ENCODE measurements around the gene ARRDC3.
"Not testable (repeated sequence)": the region's sequence is repeated elsewhere in the genome, so short reads cannot be mapped to it uniquely, and the experiment has no call there.

Gene ARRDC3

GRCh38 chr5:91403438-91403837 is 20.3 kb upstream of the ARRDC3 start:
- Mint-ChIP-seq H3K36me3 (ENCODE audit: low read depth) (no peaks in the 10 kb centered on the region), H3K9me3 (no peaks in the 10 kb centered on the region), H3K27ac (no peak overlapping the region), H3K27me3 (ENCODE audit: low read depth) (no peaks in the 10 kb centered on the region), H3K4me3 (no peak overlapping the region), H3K4me1 (ENCODE audit: low read depth) (no peaks in the 10 kb centered on the region)
- no peak for DNase-seq (ENCODE audit: low spot score)

- Mint-ChIP-seq H3K4me3 (no peak overlapping the region), H3K4me1 (ENCODE audit: low read depth) (peaks cover 7% of the 10 kb centered on the region)
- no peak for DNase-seq (ENCODE audit: low spot score)
Measured at GRCh38 chr5:91401175-91401574, 18.1 kb upstream of the ARRDC3 start.

GRCh38 chr5:91397791-91398190 is 14.7 kb upstream of the ARRDC3 start:
- DNase-seq (ENCODE audit: low spot score), result no peak
- H3K4me1 Mint-ChIP-seq (ENCODE audit: low read depth), result peaks cover 7% of the 10 kb centered on the region
- no peaks in the 10 kb centered on the region for H3K9me3 Mint-ChIP-seq
- H3K27me3 Mint-ChIP-seq (ENCODE audit: low read depth), result no peaks in the 10 kb centered on the region
- H3K4me3 Mint-ChIP-seq, result peak overlapping the region; percentile 34
- no peaks in the 10 kb centered on the region for H3K36me3 Mint-ChIP-seq (ENCODE audit: low read depth)
- no peak overlapping the region for H3K27ac Mint-ChIP-seq

More at GRCh38 chr5:91401175-91401574, 18.1 kb upstream of the ARRDC3 start:
- Mint-ChIP-seq H3K36me3 (ENCODE audit: low read depth) (no peaks in the 10 kb centered on the region), H3K9me3 (no peaks in the 10 kb centered on the region), H3K27me3 (ENCODE audit: low read depth) (no peaks in the 10 kb centered on the region), H3K27ac (no peak overlapping the region)

- H3K27ac Mint-ChIP-seq, result no peak overlapping the region
- H3K27me3 Mint-ChIP-seq (ENCODE audit: low read depth), result no peaks in the 10 kb centered on the region
- H3K36me3 Mint-ChIP-seq (ENCODE audit: low read depth), result no peaks in the 10 kb centered on the region
- no peak overlapping the region for H3K4me3 Mint-ChIP-seq
- no peak for DNase-seq (ENCODE audit: low spot score)
- peaks cover 4% of the 10 kb centered on the region for H3K4me1 Mint-ChIP-seq (ENCODE audit: low read depth)
- peaks cover 5% of the 10 kb centered on the region for H3K9me3 Mint-ChIP-seq
Measured at GRCh38 chr5:91390268-91390667, 7.2 kb upstream of the ARRDC3 start.

GRCh38 chr5:91389555-91389954 is 6.4 kb upstream of the ARRDC3 start:
- H3K4me3 Mint-ChIP-seq; H3K4me1 Mint-ChIP-seq (ENCODE audit: low read depth); H3K27me3 Mint-ChIP-seq (ENCODE audit: low read depth); H3K36me3 Mint-ChIP-seq (ENCODE audit: low read depth); H3K9me3 Mint-ChIP-seq; H3K27ac Mint-ChIP-seq; DNase-seq (ENCODE audit: low spot score): not testable (repeated sequence)

- Mint-ChIP-seq H3K27me3 (ENCODE audit: low read depth) (no peaks in the 10 kb centered on the region), H3K36me3 (ENCODE audit: low read depth) (no peaks in the 10 kb centered on the region), H3K4me3 (no peak overlapping the region), H3K4me1 (ENCODE audit: low read depth) (peaks cover 19% of the 10 kb centered on the region), H3K27ac (no peak overlapping the region), H3K9me3 (peaks cover 5% of the 10 kb centered on the region)
- no peak for DNase-seq (ENCODE audit: low spot score)
Measured at GRCh38 chr5:91388362-91388761, 5.2 kb upstream of the ARRDC3 start.

GRCh38 chr5:91386120-91386519 is 3.0 kb upstream of the ARRDC3 start:
- Mint-ChIP-seq H3K4me3 (no peak overlapping the region), H3K4me1 (ENCODE audit: low read depth) (peaks cover 22% of the 10 kb centered on the region), H3K27ac (no peak overlapping the region), H3K27me3 (ENCODE audit: low read depth) (no peaks in the 10 kb centered on the region), H3K9me3 (peaks cover 5% of the 10 kb centered on the region), H3K36me3 (ENCODE audit: low read depth) (peaks cover 4% of the 10 kb centered on the region)
- DNase-seq (ENCODE audit: low spot score), result no peak

- H3K4me3 Mint-ChIP-seq; H3K27me3 Mint-ChIP-seq (ENCODE audit: low read depth); H3K9me3 Mint-ChIP-seq; DNase-seq (ENCODE audit: low spot score); H3K36me3 Mint-ChIP-seq (ENCODE audit: low read depth); H3K27ac Mint-ChIP-seq: not testable (repeated sequence)
- H3K4me1 Mint-ChIP-seq (ENCODE audit: low read depth), result peaks cover 22% of the 10 kb centered on the region
Measured at GRCh38 chr5:91385596-91385995, 2.5 kb upstream of the ARRDC3 start.

- H3K36me3 Mint-ChIP-seq (ENCODE audit: low read depth), result peaks cover 4% of the 10 kb centered on the region
- DNase-seq (ENCODE audit: low spot score), result peak; percentile 20
- H3K4me3 Mint-ChIP-seq, result peak overlapping the region; percentile 100
- peaks cover 5% of the 10 kb centered on the region for H3K9me3 Mint-ChIP-seq
- peak overlapping the region; percentile 98 for H3K27ac Mint-ChIP-seq
- H3K4me1 Mint-ChIP-seq (ENCODE audit: low read depth), result peaks cover 22% of the 10 kb centered on the region
- H3K27me3 Mint-ChIP-seq (ENCODE audit: low read depth), result no peaks in the 10 kb centered on the region
Measured at GRCh38 chr5:91384671-91385430, 1.7 kb upstream of the ARRDC3 start.

- H3K27ac Mint-ChIP-seq, result peak overlapping the region; percentile 98
- H3K36me3 Mint-ChIP-seq (ENCODE audit: low read depth), result peaks cover 8% of the 10 kb centered on the region
- peak overlapping the region; percentile 100 for H3K4me3 Mint-ChIP-seq
- peaks cover 19% of the 10 kb centered on the region for H3K4me1 Mint-ChIP-seq (ENCODE audit: low read depth)
- peaks cover 5% of the 10 kb centered on the region for H3K9me3 Mint-ChIP-seq
- H3K27me3 Mint-ChIP-seq (ENCODE audit: low read depth), result no peaks in the 10 kb centered on the region
- DNase-seq (ENCODE audit: low spot score), result no peak
Measured at GRCh38 chr5:91383956-91384300, 811 bp upstream of the ARRDC3 start.

- Mint-ChIP-seq H3K4me1 (ENCODE audit: low read depth) (peaks cover 25% of the 10 kb centered on the region), H3K9me3 (no peaks in the 10 kb centered on the region), H3K36me3 (ENCODE audit: low read depth) (peaks cover 15% of the 10 kb centered on the region), H3K27me3 (ENCODE audit: low read depth) (no peaks in the 10 kb centered on the region), H3K4me3 (peak overlapping the region; percentile 100), H3K27ac (peak overlapping the region; percentile 98)
- DNase-seq (ENCODE audit: low spot score), result peak; percentile 32
Measured at GRCh38 chr5:91382530-91383026, 539 bp downstream of the ARRDC3 start.

- H3K4me3 Mint-ChIP-seq, result peak overlapping the region; percentile 100
- no peaks in the 10 kb centered on the region for H3K9me3 Mint-ChIP-seq
- peaks cover 29% of the 10 kb centered on the region for H3K4me1 Mint-ChIP-seq (ENCODE audit: low read depth)
- DNase-seq (ENCODE audit: low spot score), result peak; percentile 73
- H3K27ac Mint-ChIP-seq, result peak overlapping the region; percentile 98
- H3K36me3 Mint-ChIP-seq (ENCODE audit: low read depth), result peaks cover 22% of the 10 kb centered on the region
- H3K27me3 Mint-ChIP-seq (ENCODE audit: low read depth), result no peaks in the 10 kb centered on the region
Measured at GRCh38 chr5:91381774-91382359, 1.2 kb downstream of the ARRDC3 start.

GRCh38 chr5:91381239-91381773 is 1.8 kb downstream of the ARRDC3 start:
- H3K9me3 Mint-ChIP-seq, result no peaks in the 10 kb centered on the region
- H3K27ac Mint-ChIP-seq, result peak overlapping the region; percentile 98
- no peak for DNase-seq (ENCODE audit: low spot score)
- H3K4me1 Mint-ChIP-seq (ENCODE audit: low read depth), result peaks cover 29% of the 10 kb centered on the region
- peaks cover 23% of the 10 kb centered on the region for H3K36me3 Mint-ChIP-seq (ENCODE audit: low read depth)
- peak overlapping the region; percentile 100 for H3K4me3 Mint-ChIP-seq
- no peaks in the 10 kb centered on the region for H3K27me3 Mint-ChIP-seq (ENCODE audit: low read depth)

- peak overlapping the region; percentile 100 for H3K4me3 Mint-ChIP-seq
- H3K27ac Mint-ChIP-seq, result peak overlapping the region; percentile 98
- DNase-seq (ENCODE audit: low spot score), result peak; percentile 94
- H3K27me3 Mint-ChIP-seq (ENCODE audit: low read depth), result no peaks in the 10 kb centered on the region
- no peaks in the 10 kb centered on the region for H3K9me3 Mint-ChIP-seq
- H3K4me1 Mint-ChIP-seq (ENCODE audit: low read depth), result peaks cover 29% of the 10 kb centered on the region
- peaks cover 25% of the 10 kb centered on the region for H3K36me3 Mint-ChIP-seq (ENCODE audit: low read depth)
Measured at GRCh38 chr5:91380491-91381238, 2.5 kb downstream of the ARRDC3 start.

Data from T-helper 2 cell treated with Interferon-gamma antibody and Interleukin-4, amounts not matched to agents 5 μg/mL and 100 μg/mL, for 36 hours (primary cell).